Endothelial cell of umbilical vein (primary cell): Measurements from ENCODE around the gene TANGO2. TPM values are rescaled to one million over a fixed set of nuclear protein-coding genes. Genes with fewer than 3 reads are reported as not detected.

Experiments used
- BruUV-seq: library from RNA; stranded (reverse); fragments of 400-500 nt; replicated peaks from 2 replicates; lab custom pipeline; 2021; lab: Mats Ljungman, UMichigan
- CTCF ChIA-PET: fragments of 300-600, 350-600 bp; sonication (Branson Sonifier 250); formaldehyde crosslinking; loops from one replicate; lab custom pipeline; 2021; ENCODE audit warnings: antibody characterized with exemption, inconsistent platforms; lab: Charles Lee
- POLR2A ChIA-PET: fragments of 300-600, 350-600 bp; sonication (Branson Sonifier 250); formaldehyde crosslinking; loops from one replicate; lab custom pipeline; 2021; ENCODE audit warnings: antibody characterized with exemption, inconsistent platforms; lab: Charles Lee
- DNase-seq: peaks from one replicate; pipeline ENCODE4 v3.0.0-alpha.2; 2011; ENCODE audit warnings: low read depth, low spot score
- FAIRE-seq: peaks from 2 replicates; lab custom pipeline; 2011; peaks lifted over from hg19 to GRCh38; lab: Jason Lieb, UNC
- H2AFZ ChIP-seq: 2 replicates; pipeline ENCODE4 v1.6.0; 2012; ENCODE audit warnings: low read depth, low read length, control low read depth, inconsistent platforms
- H3K27ac ChIP-seq: 2 replicates; pipeline ENCODE4 v1.5.1; 2011; ENCODE audit warnings: low read depth, mild to moderate bottlenecking, control low read depth, low read length, moderate library complexity; ENCODE audit not compliant: insufficient read depth
- H3K27me3 ChIP-seq, 2 experiments: 2 replicates each; pipeline versions ENCODE4 v1.6.0 to v1.6.1; 2011; ENCODE audit warnings: low read length in 2 of 2, mixed read lengths in 1 of 2; ENCODE audit not compliant: control insufficient read depth in 2 of 2, insufficient read depth in 2 of 2
- H3K36me3 ChIP-seq, 2 experiments: 2 replicates in 1 of 2; 3 replicates in 1 of 2; pipeline ENCODE4 v1.5.1; 2011; ENCODE audit warnings: low read length in 2 of 2, mild to moderate bottlenecking in 1 of 2, moderate library complexity in 1 of 2; ENCODE audit not compliant: control insufficient read depth in 2 of 2, insufficient read depth in 2 of 2; ENCODE audit errors: extremely low read depth in 1 of 2
- H3K4me1 ChIP-seq: 3 replicates; pipeline ENCODE4 v1.5.1; 2011; ENCODE audit warnings: mild to moderate bottlenecking, low read length; ENCODE audit not compliant: control insufficient read depth, insufficient read depth; ENCODE audit errors: extremely low read depth
- H3K4me2 ChIP-seq: 2 replicates; pipeline ENCODE4 v1.6.1; 2011; ENCODE audit warnings: low read length, control low read depth, mixed read lengths; ENCODE audit not compliant: insufficient read depth
- H3K4me3 ChIP-seq, 3 experiments: fragments of 200-600 bp in 1 of 3; sonication (generic), shearing (Covaris generic) in 1 of 3; replicated peaks in 1 of 3; 2 replicates each; pipeline ENCODE4 v1.5.1; 2011 to 2016; ENCODE audit warnings: control low read depth in 3 of 3, low read length in 3 of 3, mild to moderate bottlenecking in 2 of 3, inconsistent platforms in 1 of 3, low read depth in 1 of 3, moderate library complexity in 1 of 3; ENCODE audit not compliant: insufficient read depth in 1 of 3
- H3K79me2 ChIP-seq: 2 replicates; pipeline ENCODE4 v1.6.0; 2012; ENCODE audit warnings: low read length, inconsistent platforms; ENCODE audit not compliant: control insufficient read depth, insufficient read depth
- H3K9ac ChIP-seq: replicated peaks from 2 replicates; pipeline ENCODE3; 2011; ENCODE audit warnings: low read length, control low read depth; ENCODE audit not compliant: insufficient read depth; ENCODE audit errors: extremely low read depth
- H3K9me1 ChIP-seq: replicated peaks from 3 replicates; pipeline ENCODE4 v1.6.0; 2011; ENCODE audit warnings: mild to moderate bottlenecking, low read length; ENCODE audit not compliant: control insufficient read depth, insufficient read depth; ENCODE audit errors: extremely low read depth
- H3K9me3 ChIP-seq: replicated peaks from 2 replicates; pipeline ENCODE4 v1.5.1; 2012; ENCODE audit warnings: low read length, inconsistent platforms; ENCODE audit not compliant: control insufficient read depth, insufficient read depth
- H4K20me1 ChIP-seq: replicated peaks from 2 replicates; pipeline ENCODE3; 2011; ENCODE audit warnings: mild to moderate bottlenecking, low read length; ENCODE audit not compliant: control insufficient read depth, insufficient read depth; ENCODE audit errors: extremely low read depth
- EZH2 ChIP-seq: IDR thresholded peaks from 2 replicates; pipeline ENCODE4 v1.6.1; 2012; ENCODE audit warnings: borderline replicate concordance, low read depth, mild to moderate bottlenecking, moderate library complexity, low read length, inconsistent platforms; ENCODE audit not compliant: severe bottlenecking
- FOS ChIP-seq: IDR thresholded peaks from 2 replicates; pipeline ENCODE4 v1.6.1; 2011; ENCODE audit warnings: mild to moderate bottlenecking, low read length, moderate library complexity, borderline replicate concordance; ENCODE audit not compliant: insufficient read depth
- GATA2 ChIP-seq: IDR thresholded peaks from 2 replicates; pipeline ENCODE4 v1.7.0; 2011; ENCODE audit warnings: low read depth, mild to moderate bottlenecking, moderate library complexity, mixed read lengths, low read length; ENCODE audit not compliant: insufficient read length, insufficient read depth
- JUN ChIP-seq: IDR thresholded peaks from 2 replicates; pipeline ENCODE4 v1.6.1; 2011; ENCODE audit warnings: borderline replicate concordance, low read depth; ENCODE audit not compliant: insufficient read length, insufficient read depth
- MYC ChIP-seq: IDR thresholded peaks from one replicate; pipeline ENCODE4 v1.6.1; 2011; ENCODE audit warnings: mild to moderate bottlenecking, low read depth, low read length
- POLR2A ChIP-seq: IDR thresholded peaks from 2 replicates; pipeline ENCODE4 v1.6.1; 2012; ENCODE audit warnings: low read depth, mild to moderate bottlenecking, control low read depth, low read length
- POLR2AphosphoS5 ChIP-seq: IDR thresholded peaks from 2 replicates; pipeline ENCODE4 v1.6.1; 2012; ENCODE audit warnings: low read depth, mild to moderate bottlenecking, control low read depth, low read length, moderate library complexity; ENCODE audit not compliant: insufficient read depth
- dilution Hi-C: fragments of 300-500 bp; cut with MboI; formaldehyde crosslinking; loops from one replicate; pipeline ENCODE4 v1.15.0; 2019; ENCODE audit warnings: low sequenced_read_pairs; ENCODE audit not compliant: extremely low pct_ligation_motif_present
- intact Hi-C: fragments of 100-400 bp; cut with micrococcal nuclease; formaldehyde crosslinking; loops from one replicate; pipeline ENCODE4 v1.10.0; 2022
- polyA plus RNA-seq, 4 experiments: library from polyadenylated mRNA; depleted of rRNA in 3 of 4; stranded (reverse) in 3 of 4; unstranded in 1 of 4; fragments of >200 nt; gene quantifications; 2 replicates each; pipeline versions ENCODE4 v1.2.1 to v1.2.3, GENCODE V29; 2011 to 2012; ENCODE audit warnings: missing spikeins in 1 of 4
- total RNA-seq: library from RNA; stranded (reverse); gene quantifications from 2 replicates; pipeline ENCODE4 v1.2.3, GENCODE V29; 2021
- TF ChIP-seq, protein P1 (sequence below), 2 donors: IDR thresholded peaks; 1 replicate in 1 of 2; 2 replicates in 1 of 2; pipeline ENCODE4 v1.5.1; 2011; ENCODE audit warnings: low read length in 2 of 2, mild to moderate bottlenecking in 2 of 2, moderate library complexity in 2 of 2, control low read depth in 1 of 2, inconsistent platforms in 1 of 2, low read depth in 1 of 2; ENCODE audit not compliant: insufficient read depth in 1 of 2; ENCODE audit errors: extremely low read depth in 1 of 2
- TF ChIP-seq, protein P2 (sequence below): IDR thresholded peaks from 2 replicates; pipeline ENCODE4 v1.6.1; 2011; ENCODE audit not compliant: insufficient read depth, insufficient read length

Gene TANGO2
- total and polyA plus RNA-seq, 2 donors (not counting 3 experiments of a cell fraction or from before 2014, with no cell fraction given): 40.0 to 49.3 TPM

DNA sequence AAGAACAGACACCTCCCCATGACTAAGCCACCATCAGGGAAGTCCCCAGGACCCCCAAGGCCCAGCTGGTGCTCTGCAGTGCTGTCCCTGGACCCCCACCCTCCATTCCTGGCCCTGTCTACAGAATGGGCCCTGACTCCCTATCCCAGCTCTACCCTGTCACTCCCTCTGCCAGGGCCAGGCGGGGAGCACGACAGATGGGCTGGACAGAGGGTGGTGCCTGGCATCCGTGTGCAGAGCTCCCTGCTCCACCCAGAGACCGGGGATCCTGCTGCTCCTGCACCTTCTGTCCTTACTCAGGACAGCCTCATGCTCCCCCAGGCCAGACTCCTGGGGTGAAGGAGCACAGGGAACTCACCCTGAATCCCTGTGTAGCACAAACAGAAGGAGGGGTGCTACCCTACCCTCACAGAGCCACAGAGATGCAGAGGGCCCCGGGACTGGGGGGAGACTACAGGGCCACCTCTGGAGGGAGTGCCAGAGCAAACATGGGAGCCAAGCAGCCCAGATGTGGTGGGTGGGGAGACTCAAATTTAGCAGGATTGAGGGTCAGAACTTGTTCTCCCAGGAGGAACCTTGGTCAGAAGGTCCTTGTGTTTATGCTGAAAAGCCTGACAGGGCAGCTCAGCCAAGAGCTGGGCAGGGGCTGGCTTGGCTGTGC lies 6.3 kb upstream of the TANGO2 start:
- no peaks in the 10 kb centered on the region for H3K79me2 ChIP-seq
- CTCF ChIA-PET: interaction anchor here (1.2 to 7.3 kb wide), 11 partner anchors 13 to 285 kb away, joined by 3 to 304 read pairs (median 18); no protein-coding TSS in a partner anchor
- peaks cover 8% of the 10 kb centered on the region for H3K4me1 ChIP-seq
- H3K36me3 ChIP-seq: no peaks in the 10 kb centered on the region
- FAIRE-seq (no peak), DNase-seq (no peak)
- no peak overlapping the region for H3K4me3 ChIP-seq
- H4K20me1 ChIP-seq: no peaks in the 10 kb centered on the region
- intact Hi-C loops: no loop called here
- no peaks in the 10 kb centered on the region for H3K9me1 ChIP-seq
- no peak overlapping the region for H3K4me2 ChIP-seq
- POLR2A ChIA-PET: no interaction called here
- no peak overlapping the region for H3K27ac ChIP-seq
- H3K27me3 ChIP-seq: no peaks in the 10 kb centered on the region
- H3K9ac ChIP-seq: no peak overlapping the region
- no peak overlapping the region for H2AFZ ChIP-seq
- no peak for TF ChIP-seq GATA2
- TF ChIP-seq JUN: no peak
- TF ChIP-seq MYC: no peak
- H3K9me3 ChIP-seq: no peaks in the 10 kb centered on the region
- dilution Hi-C loops: no loop called here
- no TSS peak for BruUV-seq

DNA sequence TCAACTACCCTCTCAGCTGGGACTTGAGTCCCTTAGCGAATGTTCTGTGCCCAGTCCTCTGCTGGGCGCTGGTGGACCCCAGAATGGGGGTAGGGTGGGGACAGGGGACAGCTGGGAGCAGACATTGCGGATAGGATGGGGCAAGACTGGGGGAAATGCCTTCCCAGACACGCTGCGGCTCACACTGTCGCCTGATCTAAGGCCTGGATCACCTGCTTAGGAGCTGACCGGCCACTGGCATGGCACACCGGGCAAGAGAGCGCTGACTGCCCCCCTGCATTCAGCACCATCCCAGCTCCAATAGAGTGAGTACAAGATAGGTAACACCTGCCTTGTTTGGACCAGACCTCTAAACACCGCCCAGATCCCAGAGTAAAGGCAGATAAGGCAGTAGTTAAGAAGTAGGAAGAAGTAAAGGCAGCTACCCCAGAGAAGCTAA lies 5.7 kb upstream of the TANGO2 start:
- Histone ChIP-seq H3K9me1 (no peaks in the 10 kb centered on the region), H3K4me3 (no peak overlapping the region), H3K9me3 (no peaks in the 10 kb centered on the region), H3K9ac (no peak overlapping the region), H3K79me2 (no peaks in the 10 kb centered on the region), H3K4me2 (no peak overlapping the region), H3K27me3 (no peaks in the 10 kb centered on the region), H3K4me1 (peaks cover 8% of the 10 kb centered on the region), H4K20me1 (no peaks in the 10 kb centered on the region), H3K27ac (no peak overlapping the region), H2AFZ (no peak overlapping the region), H3K36me3 (no peaks in the 10 kb centered on the region)
- DNase-seq (no peak), FAIRE-seq (no peak)
- dilution Hi-C loops: no loop called here
- intact Hi-C loops: no loop called here
- ChIA-PET POLR2A (no interaction called here), CTCF (interaction anchor here (1.0 to 7.3 kb wide), 10 partner anchors 12 to 285 kb away, joined by 3 to 304 read pairs (median 7); no protein-coding TSS in a partner anchor)
- BruUV-seq: no TSS peak
- TF ChIP-seq EZH2 (no peak), POLR2AphosphoS5 (no peak), POLR2A (no peak), FOS (no peak), MYC (no peak)
- TF ChIP-seq, protein P1, sequence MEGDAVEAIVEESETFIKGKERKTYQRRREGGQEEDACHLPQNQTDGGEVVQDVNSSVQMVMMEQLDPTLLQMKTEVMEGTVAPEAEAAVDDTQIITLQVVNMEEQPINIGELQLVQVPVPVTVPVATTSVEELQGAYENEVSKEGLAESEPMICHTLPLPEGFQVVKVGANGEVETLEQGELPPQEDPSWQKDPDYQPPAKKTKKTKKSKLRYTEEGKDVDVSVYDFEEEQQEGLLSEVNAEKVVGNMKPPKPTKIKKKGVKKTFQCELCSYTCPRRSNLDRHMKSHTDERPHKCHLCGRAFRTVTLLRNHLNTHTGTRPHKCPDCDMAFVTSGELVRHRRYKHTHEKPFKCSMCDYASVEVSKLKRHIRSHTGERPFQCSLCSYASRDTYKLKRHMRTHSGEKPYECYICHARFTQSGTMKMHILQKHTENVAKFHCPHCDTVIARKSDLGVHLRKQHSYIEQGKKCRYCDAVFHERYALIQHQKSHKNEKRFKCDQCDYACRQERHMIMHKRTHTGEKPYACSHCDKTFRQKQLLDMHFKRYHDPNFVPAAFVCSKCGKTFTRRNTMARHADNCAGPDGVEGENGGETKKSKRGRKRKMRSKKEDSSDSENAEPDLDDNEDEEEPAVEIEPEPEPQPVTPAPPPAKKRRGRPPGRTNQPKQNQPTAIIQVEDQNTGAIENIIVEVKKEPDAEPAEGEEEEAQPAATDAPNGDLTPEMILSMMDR (IDR thresholded peaks at IDR 0.05; ENCODE audit: extremely low read depth in 1 of 2, insufficient read depth in 1 of 2, low read depth in 1 of 2, low read length in 2 of 2): no peak
- TF ChIP-seq, protein P2, sequence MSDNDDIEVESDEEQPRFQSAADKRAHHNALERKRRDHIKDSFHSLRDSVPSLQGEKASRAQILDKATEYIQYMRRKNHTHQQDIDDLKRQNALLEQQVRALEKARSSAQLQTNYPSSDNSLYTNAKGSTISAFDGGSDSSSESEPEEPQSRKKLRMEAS: no peak
